NCI-H1048 (cell line): ENCODE measurements around the gene ZNF213.
"Not testable (repeated sequence)": the region's sequence is repeated elsewhere in the genome, so short reads cannot be mapped to it uniquely, and the experiment has no call there.

Experiments
- DNase-seq: peaks from one replicate; lab custom pipeline; 2025; lab: John Stamatoyannopoulos, UW

ZNF213 gene

DNA sequence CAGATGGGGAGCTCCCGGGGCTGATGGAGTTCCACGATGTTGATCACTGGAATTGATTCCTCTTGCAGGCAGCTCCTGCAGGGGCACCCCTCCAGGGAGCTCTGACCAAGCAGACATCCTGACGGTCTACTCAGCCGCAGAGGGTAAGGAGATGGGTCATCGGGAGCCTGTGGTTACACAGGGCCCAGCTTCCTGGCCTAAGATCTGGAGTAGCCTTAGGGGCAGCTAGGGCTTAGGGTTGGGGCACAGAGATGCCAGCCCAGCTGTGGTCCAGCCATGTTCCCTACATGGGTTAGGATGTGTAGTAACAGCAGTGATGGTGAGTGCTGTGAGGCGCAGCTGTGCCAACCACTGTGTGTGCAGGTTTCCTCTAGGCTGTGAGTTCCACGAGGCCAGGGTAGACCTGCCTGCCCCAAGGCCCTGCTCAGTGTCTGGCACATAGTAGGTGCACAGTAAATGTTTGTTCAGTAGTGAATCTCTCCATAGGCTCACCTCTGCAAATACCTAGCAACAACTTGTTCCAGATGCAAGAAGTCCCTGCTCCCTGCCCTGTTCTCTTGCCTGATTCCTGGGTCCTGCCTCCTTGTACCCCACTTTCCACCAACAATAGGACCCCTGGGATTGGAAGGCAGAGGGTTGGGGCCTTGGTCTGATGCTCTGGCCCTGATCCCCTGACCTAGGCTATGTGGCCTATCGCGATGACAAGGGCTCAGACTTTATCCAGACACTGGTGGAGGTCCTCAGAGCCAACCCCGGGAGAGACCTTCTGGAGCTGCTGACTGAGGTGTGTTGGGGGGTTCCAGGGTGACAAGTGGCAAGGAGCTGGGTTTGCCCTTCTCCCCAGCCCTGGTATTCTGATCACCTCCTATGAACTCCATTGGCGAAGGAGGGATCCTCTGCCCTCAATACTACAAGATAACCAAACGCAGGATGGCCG lies 13.7 kb downstream of the ZNF213 start:
- no peak for DNase-seq

GRCh38 chr16:3149193-3149530 lies 14.3 kb downstream of the ZNF213 start:
- DNase-seq, result no peak

- no peak for DNase-seq
Observed at GRCh38 chr16:3149630-3150345, 15.0 kb downstream of the ZNF213 start.

DNA sequence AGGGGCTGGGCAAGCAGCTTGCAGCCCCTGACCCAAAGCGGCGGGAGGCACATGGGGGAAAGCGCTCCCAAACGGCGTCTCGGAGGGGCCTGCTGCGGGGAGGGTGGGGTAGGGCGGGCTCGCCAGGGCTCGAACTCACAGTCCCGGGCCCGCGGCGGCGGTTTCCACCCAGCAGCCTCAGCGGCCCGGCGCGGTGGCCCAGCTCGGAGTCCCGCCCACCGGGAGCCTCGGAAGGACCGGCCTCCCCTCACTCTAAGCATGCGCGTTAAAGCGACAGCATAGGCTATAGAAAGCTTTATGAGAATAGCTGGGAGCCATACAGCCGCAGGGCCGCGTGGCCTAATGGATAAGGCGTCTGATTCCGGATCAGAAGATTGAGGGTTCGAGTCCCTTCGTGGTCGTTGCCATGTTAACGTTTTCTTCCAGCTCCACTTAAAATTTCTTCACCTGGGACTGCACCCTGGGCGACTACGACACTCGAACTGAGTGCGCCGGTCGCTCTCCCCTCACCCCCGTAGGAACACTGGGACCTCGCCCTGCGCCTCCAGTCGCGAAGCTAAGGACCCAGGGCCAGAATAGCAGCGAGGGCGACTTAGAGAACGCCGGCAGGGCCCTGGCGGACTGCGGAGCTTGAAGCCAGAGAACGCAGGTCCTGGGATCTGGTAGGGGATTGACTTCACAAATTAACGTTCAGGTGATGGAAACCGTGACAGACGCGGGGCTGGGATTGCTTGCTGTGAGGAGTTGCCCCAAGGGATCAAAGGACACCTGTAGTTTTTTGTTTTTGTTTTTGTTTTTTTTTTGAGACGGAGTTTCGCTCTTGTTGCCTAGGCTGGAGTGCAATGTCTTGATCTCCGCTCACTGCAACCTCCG lies 15.8 kb downstream of the ZNF213 start:
- DNase-seq, result peak; percentile 49

DNA sequence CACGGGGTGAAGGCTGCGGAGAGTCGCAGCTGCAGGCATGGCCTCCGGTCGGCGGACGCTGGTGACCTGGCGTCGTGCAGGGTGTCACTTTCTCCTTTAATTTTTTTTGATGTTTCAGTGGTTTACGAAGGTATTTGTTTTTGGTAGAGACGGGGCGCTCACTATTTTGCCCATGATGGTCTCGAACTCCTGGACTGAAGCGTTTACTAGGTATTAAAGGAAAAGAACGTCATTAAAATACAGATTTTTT lies 17.1 kb downstream of the ZNF213 start:
- DNase-seq, result no peak

DNA sequence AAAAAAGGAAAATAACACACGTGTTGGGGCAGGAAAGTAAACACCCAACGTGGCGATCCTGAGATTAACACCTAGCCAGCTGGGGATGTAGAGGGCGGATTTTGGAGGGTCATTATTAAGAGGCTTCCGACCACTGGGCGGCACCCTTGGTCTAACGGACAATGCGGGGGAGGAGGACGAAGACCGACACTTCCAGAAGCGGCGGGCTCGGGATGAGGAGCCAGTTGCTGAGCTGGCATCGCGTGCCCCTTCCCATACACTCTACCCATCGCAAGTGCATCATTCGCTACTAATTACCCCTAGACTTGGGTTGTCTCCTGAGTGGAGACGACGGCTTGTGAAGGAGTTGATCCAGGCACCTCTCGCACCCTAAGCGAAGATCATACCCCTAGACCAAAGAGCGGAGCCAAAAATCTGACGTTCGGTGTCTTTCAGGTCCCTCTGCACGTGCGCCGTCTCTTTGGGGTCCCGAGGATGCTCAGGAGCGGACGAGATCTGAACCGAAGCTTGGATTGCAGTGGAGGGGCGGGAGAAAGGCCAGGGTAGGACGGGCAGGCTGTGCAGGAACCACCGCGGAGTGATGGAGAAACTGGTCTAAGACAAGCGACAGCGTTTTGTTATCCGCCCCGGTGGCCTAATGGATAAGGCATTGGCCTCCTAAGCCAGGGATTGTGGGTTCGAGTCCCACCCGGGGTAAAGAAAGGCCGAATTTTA lies 17.6 kb downstream of the ZNF213 start:
- peak; percentile 8 for DNase-seq

DNA sequence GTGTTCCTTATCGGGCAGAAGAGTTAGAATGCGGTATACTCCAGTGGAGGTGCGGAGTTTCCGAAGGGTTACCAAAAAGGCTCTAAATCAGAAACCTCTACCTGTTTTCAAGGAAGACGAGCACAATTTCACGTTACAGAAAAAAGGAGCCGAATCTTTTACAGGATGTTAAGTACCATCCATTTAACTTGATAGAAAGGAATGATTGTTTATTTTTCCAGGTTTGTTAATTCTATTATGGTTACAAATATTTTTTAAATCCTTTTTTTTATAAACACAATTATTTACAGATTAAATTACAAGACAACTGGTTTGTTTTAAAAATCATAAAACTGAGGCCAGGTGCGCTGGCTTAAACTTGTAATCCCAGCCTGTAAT lies 18.2 kb downstream of the ZNF213 start:
- no peak for DNase-seq

GRCh38 chr16:3155181-3155580 lies 20.4 kb downstream of the ZNF213 start:
- no peak for DNase-seq

DNA sequence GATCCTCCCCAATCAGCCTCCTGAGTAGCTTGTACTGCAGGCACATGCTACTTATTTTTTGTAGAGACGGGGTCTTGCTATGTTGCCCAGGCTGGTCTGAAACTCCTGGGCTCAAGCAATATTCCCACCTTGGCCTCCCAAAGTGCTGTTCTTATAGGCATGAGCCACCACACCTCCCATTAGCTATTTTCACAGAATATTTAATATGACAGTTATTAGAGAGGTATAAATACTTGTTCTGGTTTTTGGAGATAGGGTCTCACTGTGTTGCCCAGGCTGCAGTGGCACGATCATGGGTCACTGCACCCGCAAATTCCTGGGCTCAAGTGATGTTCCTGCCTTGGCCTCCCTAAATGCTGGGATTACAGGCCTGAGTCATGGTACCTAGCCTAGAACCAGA lies 21.1 kb downstream of the ZNF213 start:
- no peak for DNase-seq

GRCh38 chr16:3157229-3158025 lies 22.6 kb downstream of the ZNF213 start:
- no peak for DNase-seq

DNA sequence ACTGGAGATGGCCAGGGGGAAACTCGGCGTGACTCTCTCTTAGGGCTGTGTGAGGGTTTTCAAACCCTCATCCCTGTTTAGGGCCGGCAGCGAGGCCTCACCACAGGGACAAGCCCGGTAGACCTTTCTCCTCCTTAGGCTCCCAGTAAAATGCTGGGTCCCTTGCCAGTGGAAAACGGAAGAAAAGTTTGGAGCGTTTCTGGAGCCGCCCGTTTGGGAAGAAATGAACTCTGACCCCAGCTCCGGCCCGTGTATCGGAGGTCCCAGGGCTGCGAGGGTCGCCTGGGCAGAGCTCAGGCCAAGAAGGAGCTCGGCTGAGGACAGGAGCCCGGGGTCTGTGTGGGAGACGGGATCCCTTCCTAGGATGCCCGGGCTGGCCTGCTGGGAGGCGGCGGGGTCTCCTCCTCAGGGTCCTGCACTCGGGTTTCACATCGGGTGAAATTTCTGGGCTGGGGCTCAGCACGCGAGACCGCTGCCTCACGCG lies 23.2 kb downstream of the ZNF213 start:
- DNase-seq, result no peak

DNA sequence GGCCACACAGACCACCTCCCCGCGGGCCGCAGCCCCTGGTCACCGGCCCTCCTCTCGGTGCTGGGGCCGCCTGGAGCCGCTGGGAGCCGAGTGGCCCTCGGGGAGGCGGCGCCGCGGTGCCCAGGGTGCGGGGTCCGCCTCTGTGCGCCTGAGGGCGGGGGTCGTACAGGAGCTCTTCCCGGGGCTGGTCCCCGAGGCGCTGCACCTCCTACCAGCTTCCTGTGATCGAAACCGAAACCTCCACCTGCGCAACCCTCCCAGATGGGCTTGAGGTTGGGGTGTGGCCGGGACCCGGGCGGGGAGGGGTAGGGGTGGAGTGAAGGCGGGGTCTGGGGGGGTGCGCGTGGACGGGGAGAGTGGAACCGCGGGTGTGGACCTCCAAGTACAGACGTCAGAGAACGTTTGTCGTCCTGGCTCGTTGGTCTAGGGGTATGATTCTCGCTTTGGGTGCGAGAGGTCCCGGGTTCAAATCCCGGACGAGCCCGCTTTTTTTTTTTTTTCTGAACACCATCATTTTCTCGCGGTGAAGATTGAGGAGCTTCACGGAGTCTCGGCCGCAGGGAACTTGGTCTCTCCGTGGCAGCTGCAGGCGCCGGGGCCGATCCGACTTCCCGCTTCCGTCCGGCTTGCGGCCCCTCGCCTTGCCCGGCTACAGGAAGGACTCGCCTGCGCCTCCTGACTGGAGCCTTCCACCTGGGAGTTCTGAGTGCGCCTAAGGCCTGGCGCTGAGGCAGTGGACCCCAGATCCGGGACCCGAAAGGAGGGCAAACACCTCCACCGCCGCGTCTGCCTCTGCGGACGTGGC lies 23.9 kb downstream of the ZNF213 start:
- DNase-seq, result peak; percentile 46

- DNase-seq, result no peak
Observed at GRCh38 chr16:3161235-3162018, 26.6 kb downstream of the ZNF213 start.

DNA sequence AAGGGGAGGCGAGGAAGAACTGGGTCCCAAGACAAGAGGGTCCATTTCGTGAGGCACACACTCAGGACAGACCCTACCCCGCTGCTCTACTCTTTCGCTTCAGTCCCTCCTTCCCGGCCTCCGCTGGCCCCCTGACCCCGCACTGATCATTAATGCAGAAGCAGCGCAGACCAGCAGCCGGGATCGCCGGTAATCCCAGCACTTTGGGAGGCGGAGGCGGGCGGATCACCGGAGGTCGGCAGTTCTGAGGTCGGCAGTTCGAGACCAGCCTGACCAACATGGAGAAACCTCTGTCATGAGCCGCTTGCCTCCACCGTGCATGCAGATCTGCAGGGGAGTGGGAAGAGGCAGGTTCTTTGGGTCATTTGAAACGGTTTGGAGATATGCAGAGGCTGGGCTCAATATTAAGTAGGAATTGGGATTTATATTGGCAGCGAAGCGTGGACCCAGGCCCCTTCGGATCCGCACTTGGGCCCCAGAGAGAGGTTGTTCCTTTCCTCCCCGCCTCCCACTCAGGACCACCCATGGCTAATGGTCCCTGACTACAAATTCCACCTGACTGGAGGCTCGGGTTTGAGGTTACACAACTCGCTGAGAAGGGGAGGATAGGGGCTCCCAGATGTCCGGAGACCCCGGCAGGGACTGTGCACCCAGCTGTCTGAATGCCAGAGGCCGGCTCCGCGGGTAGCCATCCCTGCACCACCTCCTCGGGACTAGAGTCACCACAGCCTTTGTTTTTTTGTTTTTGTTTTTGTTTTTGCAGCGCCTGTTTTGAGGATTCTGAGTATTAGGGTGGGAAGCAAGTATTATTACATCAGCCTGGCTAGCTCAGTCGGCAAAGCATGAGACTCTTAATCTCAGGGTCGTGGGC lies 29.5 kb downstream of the ZNF213 start:
- DNase-seq, result no peak

DNA sequence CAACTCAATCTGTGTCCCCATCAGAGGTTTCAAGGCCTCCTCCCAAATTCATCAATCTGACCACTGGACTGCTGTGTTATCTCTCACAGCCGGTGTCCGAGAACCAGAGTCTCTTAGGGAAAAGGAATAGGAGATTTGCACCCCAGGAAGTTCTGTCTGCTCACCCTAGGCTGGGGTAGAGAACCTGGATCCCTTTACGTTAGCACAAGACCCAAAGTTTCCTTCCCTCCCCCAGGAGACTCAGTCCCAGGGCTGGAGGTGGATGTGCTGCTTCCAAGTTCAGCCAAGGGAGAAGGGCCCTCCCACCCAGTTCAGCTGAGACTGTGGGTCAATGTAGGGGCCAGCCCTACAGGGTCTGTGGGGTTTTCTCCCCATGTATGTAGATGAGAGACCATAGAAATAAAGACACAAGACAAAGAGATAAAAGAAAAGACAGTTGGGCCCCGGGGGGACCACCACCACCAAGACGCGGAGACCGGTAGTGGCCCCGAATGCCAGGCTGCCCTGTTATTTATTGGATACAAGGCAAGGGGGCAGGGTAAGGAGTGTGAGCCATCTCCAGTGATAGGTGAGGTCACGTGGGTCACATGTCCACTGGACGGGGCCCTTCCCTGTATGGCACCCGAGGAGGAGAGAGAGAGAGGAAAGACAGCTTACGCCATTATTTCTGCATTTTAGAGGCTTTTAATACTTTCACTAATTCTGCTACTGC lies 30.4 kb downstream of the ZNF213 start:
- no peak for DNase-seq

- no peak for DNase-seq
Observed at GRCh38 chr16:3166505-3166886, 31.7 kb downstream of the ZNF213 start.

DNA sequence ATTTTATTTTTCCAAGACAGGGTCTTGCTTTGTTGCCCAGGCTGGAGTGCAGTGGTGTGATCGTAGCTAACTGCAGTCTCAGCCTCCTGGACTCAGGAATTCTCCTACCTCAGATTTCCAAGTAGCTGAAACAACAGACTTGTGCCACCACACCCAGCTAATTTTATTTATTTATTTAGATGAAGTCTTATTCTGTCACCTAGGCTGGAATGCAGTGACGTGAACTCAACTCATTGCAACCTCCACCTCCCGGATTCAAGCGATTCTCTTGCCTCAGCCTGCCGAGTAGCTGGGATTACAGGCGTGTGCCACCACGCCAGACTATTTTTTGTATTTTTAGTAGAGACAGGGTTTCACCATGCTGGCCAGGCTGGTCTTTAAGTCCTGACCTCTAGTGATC lies 33.9 kb downstream of the ZNF213 start:
- not testable (repeated sequence) for DNase-seq
